PC-9 (cell line): ENCODE data around the gene ELMO1.

ENCODE experiments used
- CTCF ChIP-seq: fragments of 200-600 bp; sonication (generic); conservative IDR thresholded peaks from 2 replicates; pipeline ENCODE4 v1.6.1; 2017; ENCODE audit warnings: mixed run types, antibody characterized with exemption, mild to moderate bottlenecking, moderate library complexity
- EZH2 ChIP-seq: fragments of 200-600 bp; sonication (generic); IDR thresholded peaks from 2 replicates; pipeline ENCODE4 v1.8.0; 2017; ENCODE audit warnings: antibody characterized with exemption, low read depth

GRCh38 chr7:36884351-36884750, 564.3 kb downstream of the ELMO1 start:
- TF ChIP-seq EZH2 (no peak), CTCF (no peak)
